ENCODE data around the gene KCNN3. TPM values are rescaled to one million over a fixed set of nuclear protein-coding genes. Genes with fewer than 3 reads are reported as not detected.
A peak's percentile ranks its signal among the peaks of the same experiment; 100 is the strongest.

KCNN3 gene
- total and polyA plus RNA-seq, 2 of the 13 experiments (the other 11 are each of a cell fraction or from before 2014, with no cell fraction given), result not detected

DNA sequence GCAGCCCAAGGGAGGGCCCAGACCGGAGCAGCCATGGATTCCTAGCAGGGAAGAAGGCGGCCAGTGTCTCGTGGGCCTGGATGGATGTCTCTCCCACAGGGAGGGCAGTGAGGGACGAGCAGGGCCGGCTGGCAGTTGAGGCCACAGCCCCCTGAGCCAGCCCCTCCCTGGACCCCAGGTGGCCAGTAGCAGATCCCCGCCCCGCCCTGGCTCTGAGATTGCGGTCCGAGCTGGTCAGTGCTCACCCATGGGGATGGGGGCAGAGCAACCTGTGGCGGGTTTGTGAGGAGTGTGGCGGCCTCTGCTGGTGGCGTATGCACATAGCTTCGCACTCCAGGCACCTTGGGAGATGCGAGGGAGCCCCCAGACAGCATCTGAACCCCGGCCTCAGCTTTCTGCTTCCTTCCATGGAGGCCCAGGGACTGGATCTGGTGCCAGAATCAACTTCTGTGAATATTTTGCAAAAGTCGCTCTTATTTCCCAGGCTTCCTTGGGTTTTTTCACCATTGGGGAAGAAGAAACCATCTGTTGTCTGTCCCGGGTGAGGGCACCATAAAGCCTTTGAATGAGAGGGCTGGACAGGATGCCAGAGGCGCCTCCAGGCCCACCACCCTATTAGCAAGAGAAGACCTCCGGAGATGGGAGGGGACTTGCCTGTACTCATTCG lies 8.4 kb upstream of the KCNN3 start (continued):
- TF ChIP-seq ATF6 (CRISPR knock-in tag; conservative IDR thresholded peaks at IDR 0.05) (no peak), TBX2 (CRISPR knock-in tag; IDR thresholded peaks at IDR 0.05; ENCODE audit: borderline replicate concordance) (no peak; the same call in 1 of the 2 replicates), ZBTB38 (CRISPR knock-in tag; IDR thresholded peaks at IDR 0.05) (0 out of 2 replicates have a peak, but pooled peaks have one; percentile 23), HIVEP1 (CRISPR knock-in tag; IDR thresholded peaks at IDR 0.05) (no peak), SPEN (CRISPR knock-in tag; IDR thresholded peaks at IDR 0.05; ENCODE audit: low read depth) (peak; percentile 45; the same call in 1 of the 2 replicates), YY1 (IDR thresholded peaks at IDR 0.05; ENCODE audit: insufficient read depth, insufficient replicate concordance, low read depth, low read length) (peak; percentile 31), ZMYM3 (CRISPR knock-in tag; IDR thresholded peaks at IDR 0.05) (peak; percentile 23; the same call in 1 of the 2 replicates), ZNF136 (CRISPR knock-in tag; IDR thresholded peaks at IDR 0.05; ENCODE audit: low read depth) (no peak; the same call in 1 of the 2 replicates), ZNF619 (CRISPR knock-in tag; IDR thresholded peaks at IDR 0.05) (0 out of 2 replicates have a peak, but pooled peaks have one; percentile 58), KDM5A (IDR thresholded peaks at IDR 0.05; ENCODE audit: borderline replicate concordance, low read length) (no peak), ZNF484 (CRISPR knock-in tag; IDR thresholded peaks at IDR 0.05; ENCODE audit: borderline replicate concordance, low read depth) (no peak), TMF1 (CRISPR knock-in tag; IDR thresholded peaks at IDR 0.05; ENCODE audit: low read depth) (no peak), ZNF768 (CRISPR knock-in tag; IDR thresholded peaks at IDR 0.05) (no peak), POLR2G (IDR thresholded peaks at IDR 0.05; ENCODE audit: low read depth, low read length) (no peak), HOMEZ (CRISPR knock-in tag; IDR thresholded peaks at IDR 0.05; ENCODE audit: low read depth) (no peak), ZKSCAN8 (CRISPR knock-in tag; IDR thresholded peaks at IDR 0.05; ENCODE audit: borderline replicate concordance) (no peak)
- TF ChIP-seq, protein P1, sequence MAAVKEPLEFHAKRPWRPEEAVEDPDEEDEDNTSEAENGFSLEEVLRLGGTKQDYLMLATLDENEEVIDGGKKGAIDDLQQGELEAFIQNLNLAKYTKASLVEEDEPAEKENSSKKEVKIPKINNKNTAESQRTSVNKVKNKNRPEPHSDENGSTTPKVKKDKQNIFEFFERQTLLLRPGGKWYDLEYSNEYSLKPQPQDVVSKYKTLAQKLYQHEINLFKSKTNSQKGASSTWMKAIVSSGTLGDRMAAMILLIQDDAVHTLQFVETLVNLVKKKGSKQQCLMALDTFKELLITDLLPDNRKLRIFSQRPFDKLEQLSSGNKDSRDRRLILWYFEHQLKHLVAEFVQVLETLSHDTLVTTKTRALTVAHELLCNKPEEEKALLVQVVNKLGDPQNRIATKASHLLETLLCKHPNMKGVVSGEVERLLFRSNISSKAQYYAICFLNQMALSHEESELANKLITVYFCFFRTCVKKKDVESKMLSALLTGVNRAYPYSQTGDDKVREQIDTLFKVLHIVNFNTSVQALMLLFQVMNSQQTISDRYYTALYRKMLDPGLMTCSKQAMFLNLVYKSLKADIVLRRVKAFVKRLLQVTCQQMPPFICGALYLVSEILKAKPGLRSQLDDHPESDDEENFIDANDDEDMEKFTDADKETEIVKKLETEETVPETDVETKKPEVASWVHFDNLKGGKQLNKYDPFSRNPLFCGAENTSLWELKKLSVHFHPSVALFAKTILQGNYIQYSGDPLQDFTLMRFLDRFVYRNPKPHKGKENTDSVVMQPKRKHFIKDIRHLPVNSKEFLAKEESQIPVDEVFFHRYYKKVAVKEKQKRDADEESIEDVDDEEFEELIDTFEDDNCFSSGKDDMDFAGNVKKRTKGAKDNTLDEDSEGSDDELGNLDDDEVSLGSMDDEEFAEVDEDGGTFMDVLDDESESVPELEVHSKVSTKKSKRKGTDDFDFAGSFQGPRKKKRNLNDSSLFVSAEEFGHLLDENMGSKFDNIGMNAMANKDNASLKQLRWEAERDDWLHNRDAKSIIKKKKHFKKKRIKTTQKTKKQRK (IDR thresholded peaks at IDR 0.05; ENCODE audit: low read length), result no peak
- TF ChIP-seq, protein P2, sequence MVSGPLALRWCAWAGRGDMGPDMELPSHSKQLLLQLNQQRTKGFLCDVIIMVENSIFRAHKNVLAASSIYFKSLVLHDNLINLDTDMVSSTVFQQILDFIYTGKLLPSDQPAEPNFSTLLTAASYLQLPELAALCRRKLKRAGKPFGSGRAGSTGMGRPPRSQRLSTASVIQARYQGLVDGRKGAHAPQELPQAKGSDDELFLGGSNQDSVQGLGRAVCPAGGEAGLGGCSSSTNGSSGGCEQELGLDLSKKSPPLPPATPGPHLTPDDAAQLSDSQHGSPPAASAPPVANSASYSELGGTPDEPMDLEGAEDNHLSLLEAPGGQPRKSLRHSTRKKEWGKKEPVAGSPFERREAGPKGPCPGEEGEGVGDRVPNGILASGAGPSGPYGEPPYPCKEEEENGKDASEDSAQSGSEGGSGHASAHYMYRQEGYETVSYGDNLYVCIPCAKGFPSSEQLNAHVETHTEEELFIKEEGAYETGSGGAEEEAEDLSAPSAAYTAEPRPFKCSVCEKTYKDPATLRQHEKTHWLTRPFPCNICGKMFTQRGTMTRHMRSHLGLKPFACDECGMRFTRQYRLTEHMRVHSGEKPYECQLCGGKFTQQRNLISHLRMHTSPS (CRISPR knock-in tag; IDR thresholded peaks at IDR 0.05; ENCODE audit: low read depth), result no peak

All from HepG2 (cell line).